Mucosa of descending colon (tissue), 3 donors: ENCODE measurements around the gene PRRC2B. TPM values are rescaled to one million over a fixed set of nuclear protein-coding genes. Genes with fewer than 3 reads are reported as not detected.
"Not testable (repeated sequence)": the region's sequence is repeated elsewhere in the genome, so short reads cannot be mapped to it uniquely, and the experiment has no call there.

ENCODE experiments used
- ATAC-seq: fragments of 200-7000 bp; cut with Tn5 transposase; one replicate; pipeline ENCODE4 v1.9.1; 2020; ENCODE audit warnings: mild to moderate bottlenecking, moderate library complexity
- DNase-seq, 3 donors: peaks; one replicate each; pipeline ENCODE4 v3.0.0-alpha.2; 2020
- H3K36me3 ChIP-seq: fragments of 200-600 bp; one replicate; pipeline ENCODE4 v1.8.0; 2021; ENCODE audit warnings: low read depth, mild to moderate bottlenecking
- H3K4me1 ChIP-seq: fragments of 200-600 bp; one replicate; pipeline ENCODE4 v1.8.0; 2021; ENCODE audit warnings: low read depth, mild to moderate bottlenecking
- H3K4me3 ChIP-seq: fragments of 200-600 bp; one replicate; pipeline ENCODE4 v1.8.0; 2021; ENCODE audit warnings: mild to moderate bottlenecking
- H3K9me3 ChIP-seq: fragments of 200-600 bp; one replicate; pipeline ENCODE4 v1.8.0; 2021; ENCODE audit warnings: mild to moderate bottlenecking
- intact Hi-C, 2 donors: fragments of 100-400 bp; cut with DNase I in 1 of 2; cut with micrococcal nuclease in 1 of 2; formaldehyde crosslinking; loops; one replicate each; pipeline versions ENCODE4 v1.11.0 to v1.11.1; 2022; cut with DNase I, micrococcal nuclease
- total RNA-seq, 3 donors: library from RNA; stranded (reverse); fragmentation: NEBNext Ultra II Directional in 2 of 3; extraction: Animal tissue kit (Norgen Biotek cat#: 25700) in 2 of 3; gene quantifications; one replicate each; pipeline versions ENCODE4 v1.2.1 to v1.2.4, GENCODE V29; 2021 to 2023
- TF ChIP-seq, protein P1 (sequence below): fragments of 200-600 bp; IDR thresholded peaks from one replicate; pipeline ENCODE4 v1.8.0; 2022; ENCODE audit warnings: antibody characterized with exemption, mild to moderate bottlenecking
- donor health status: DM: no; HTN: no; CAD: no; lungs with moderate emphysema.
- donor health status: DM: no; HTN: no; CAD: no.
- donor health status: DM: no; HTN: yes; CAD: no.

The PRRC2B gene
- total RNA-seq, 3 donors from 2014 or later = 105 to 175 (median 113) TPM

DNA sequence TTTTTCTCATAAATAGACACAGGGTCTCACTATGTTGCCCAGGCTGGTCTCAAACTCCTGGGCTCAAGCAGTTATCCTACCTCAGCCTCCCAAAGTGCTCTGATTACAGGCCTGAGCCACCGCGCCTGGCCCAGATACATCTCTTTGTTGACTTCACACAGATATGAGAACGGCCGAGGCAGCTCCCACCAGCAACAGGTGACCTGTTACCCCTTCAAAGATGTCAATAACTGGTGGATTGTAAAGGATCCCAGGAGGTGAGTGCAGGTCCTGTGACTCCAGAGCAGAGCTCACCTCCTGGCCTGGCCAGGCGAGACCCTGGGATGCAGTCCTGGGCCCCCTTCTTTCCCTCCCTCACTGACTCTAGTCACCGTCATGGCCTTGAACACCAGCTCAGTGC lies 118.0 kb downstream of the PRRC2B start:
- TF ChIP-seq, protein P1, sequence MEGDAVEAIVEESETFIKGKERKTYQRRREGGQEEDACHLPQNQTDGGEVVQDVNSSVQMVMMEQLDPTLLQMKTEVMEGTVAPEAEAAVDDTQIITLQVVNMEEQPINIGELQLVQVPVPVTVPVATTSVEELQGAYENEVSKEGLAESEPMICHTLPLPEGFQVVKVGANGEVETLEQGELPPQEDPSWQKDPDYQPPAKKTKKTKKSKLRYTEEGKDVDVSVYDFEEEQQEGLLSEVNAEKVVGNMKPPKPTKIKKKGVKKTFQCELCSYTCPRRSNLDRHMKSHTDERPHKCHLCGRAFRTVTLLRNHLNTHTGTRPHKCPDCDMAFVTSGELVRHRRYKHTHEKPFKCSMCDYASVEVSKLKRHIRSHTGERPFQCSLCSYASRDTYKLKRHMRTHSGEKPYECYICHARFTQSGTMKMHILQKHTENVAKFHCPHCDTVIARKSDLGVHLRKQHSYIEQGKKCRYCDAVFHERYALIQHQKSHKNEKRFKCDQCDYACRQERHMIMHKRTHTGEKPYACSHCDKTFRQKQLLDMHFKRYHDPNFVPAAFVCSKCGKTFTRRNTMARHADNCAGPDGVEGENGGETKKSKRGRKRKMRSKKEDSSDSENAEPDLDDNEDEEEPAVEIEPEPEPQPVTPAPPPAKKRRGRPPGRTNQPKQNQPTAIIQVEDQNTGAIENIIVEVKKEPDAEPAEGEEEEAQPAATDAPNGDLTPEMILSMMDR = no peak
- intact Hi-C loops = no loop called here
- no peaks in the 10 kb centered on the region for H3K9me3 ChIP-seq
- H3K4me1 ChIP-seq = no peaks in the 10 kb centered on the region
- H3K36me3 ChIP-seq = no peaks in the 10 kb centered on the region
- no peak overlapping the region for H3K4me3 ChIP-seq
- DNase-seq (no peak), ATAC-seq (no peak)

DNA sequence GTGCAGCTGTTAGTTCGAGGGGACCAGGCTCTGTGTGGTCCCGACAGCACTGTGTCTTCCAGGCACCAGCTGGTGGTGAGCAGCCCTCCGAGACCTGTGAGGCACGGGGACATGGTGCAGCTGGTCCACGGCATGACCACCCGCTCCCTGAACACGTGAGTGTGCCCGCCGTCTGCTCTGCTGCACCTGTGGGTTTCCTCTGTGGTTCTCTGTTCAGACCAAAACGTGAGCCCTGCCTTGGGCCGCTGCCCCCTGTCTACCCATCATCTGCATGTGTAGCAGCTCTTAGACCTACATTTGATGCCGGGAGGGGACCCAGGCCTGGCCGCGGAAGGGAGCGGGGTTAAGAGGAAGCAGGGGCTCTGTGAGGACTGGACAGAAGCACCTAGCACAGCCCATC lies 119.3 kb downstream of the PRRC2B start:
- ATAC-seq = no peak

DNA sequence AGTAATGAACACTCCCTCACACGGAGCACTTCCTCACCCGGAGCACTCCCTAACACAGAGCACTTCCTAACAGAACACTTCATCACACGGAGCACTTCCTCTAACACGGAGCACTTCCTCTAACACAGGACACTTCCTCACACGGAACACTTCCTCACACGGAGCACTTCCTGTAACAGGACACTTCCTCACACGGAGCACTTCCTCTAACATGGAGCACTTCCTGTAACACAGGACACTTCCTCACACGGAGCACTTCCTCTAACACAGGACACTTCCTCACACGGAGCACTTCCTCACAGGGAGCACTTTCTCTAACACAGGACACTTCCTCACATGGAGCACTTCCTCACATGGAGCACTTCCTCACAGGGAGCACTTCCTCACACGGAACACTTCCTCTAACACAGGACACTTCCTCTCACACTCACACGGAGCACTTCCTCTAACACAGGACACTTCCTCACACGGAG lies 121.7 kb downstream of the PRRC2B start:
- not testable (repeated sequence) for DNase-seq

More for the DNA sequence above, 119.3 kb downstream of the PRRC2B start:
- DNase-seq = no peak
- intact Hi-C loops = no loop called here
- H3K36me3 ChIP-seq = no peaks in the 10 kb centered on the region
- H3K9me3 ChIP-seq = no peaks in the 10 kb centered on the region
- H3K4me1 ChIP-seq = no peaks in the 10 kb centered on the region
- no peak overlapping the region for H3K4me3 ChIP-seq
- TF ChIP-seq, protein P1 = no peak

DNA sequence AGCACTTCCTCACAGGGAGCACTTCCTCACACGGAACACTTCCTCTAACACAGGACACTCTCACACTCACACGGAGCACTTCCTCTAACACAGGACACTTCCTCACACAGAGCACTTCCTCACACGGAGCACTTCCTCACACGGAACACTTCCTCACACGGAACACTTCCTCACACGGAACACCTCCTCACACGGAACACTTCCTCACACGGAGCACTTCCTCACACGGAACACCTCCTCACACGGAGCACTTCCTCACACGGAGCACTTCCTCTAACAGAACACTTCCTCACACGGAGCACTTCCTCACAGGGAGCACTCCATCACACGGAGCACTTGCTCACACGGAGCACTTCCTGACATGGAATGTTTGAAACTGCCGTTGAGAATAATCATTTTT lies 122.2 kb downstream of the PRRC2B start:
- DNase-seq (no peak), ATAC-seq (no peak)
- no peaks in the 10 kb centered on the region for H3K9me3 ChIP-seq
- peaks cover 10% of the 10 kb centered on the region for H3K36me3 ChIP-seq
- TF ChIP-seq, protein P1 = no peak
- no peak overlapping the region for H3K4me3 ChIP-seq
- intact Hi-C loops = no loop called here
- no peaks in the 10 kb centered on the region for H3K4me1 ChIP-seq

More for the DNA sequence above, 121.7 kb downstream of the PRRC2B start:
- intact Hi-C loops, H3K9me3 ChIP-seq, ATAC-seq, H3K4me3 ChIP-seq, H3K4me1 ChIP-seq: not testable (repeated sequence)
- H3K36me3 ChIP-seq = peaks cover 10% of the 10 kb centered on the region

DNA sequence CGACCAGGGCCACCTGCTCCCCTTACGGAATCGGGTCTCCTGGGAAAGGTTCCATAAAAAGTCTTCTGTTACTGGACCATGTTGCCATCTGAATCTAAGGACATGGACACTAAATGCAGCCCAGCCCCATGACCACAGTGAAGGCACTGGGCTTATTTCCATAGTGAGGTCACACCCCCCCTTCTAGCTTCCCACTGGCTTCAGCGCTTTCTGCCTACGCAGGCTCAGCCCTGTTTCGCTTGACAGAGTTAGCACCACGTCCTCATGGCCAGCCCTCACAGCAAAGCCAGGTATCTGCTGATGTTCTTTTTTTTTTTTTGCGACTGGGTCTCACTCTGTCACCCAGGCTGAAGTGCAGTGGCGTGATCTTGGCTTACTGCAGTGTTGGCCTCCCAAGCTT lies 123.0 kb downstream of the PRRC2B start:
- DNase-seq (no peak), ATAC-seq (no peak)
- Histone ChIP-seq H3K4me1 (no peaks in the 10 kb centered on the region), H3K4me3 (no peak overlapping the region), H3K9me3 (no peaks in the 10 kb centered on the region), H3K36me3 (peaks cover 10% of the 10 kb centered on the region)
- intact Hi-C loops = no loop called here
- TF ChIP-seq, protein P1 = no peak

DNA sequence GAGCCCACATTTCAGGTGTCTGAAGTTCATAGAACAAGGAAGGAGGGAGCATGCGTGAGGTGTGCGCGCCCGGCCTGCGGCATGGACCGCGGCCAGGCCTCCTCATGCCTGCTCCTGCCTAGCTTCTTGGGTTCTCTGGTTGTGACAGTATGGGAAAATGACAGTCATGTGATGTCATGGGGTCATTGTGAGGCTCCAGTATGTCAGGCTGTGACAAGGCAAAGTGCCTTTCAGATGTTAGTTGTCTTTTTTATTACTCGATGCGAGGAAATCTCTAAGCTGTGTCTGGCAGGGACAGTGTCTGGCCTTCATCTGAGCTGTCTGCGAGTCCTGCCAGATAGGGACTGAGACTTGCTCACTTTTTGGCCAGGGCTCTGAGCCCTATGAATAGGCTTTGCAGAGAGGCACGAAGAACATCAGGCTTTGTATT lies 123.9 kb downstream of the PRRC2B start:
- H3K4me1 ChIP-seq = no peaks in the 10 kb centered on the region
- TF ChIP-seq, protein P1 = no peak
- peaks cover 10% of the 10 kb centered on the region for H3K36me3 ChIP-seq
- H3K9me3 ChIP-seq = no peaks in the 10 kb centered on the region
- ATAC-seq (no peak), DNase-seq (no peak)
- intact Hi-C loops = no loop called here
- H3K4me3 ChIP-seq = no peak overlapping the region
